Thymus (tissue), 11 donors: ENCODE data around the gene DNAJB1. TPM values are rescaled to one million over a fixed set of nuclear protein-coding genes. Genes with fewer than 3 reads are reported as not detected.

Experiments used
- DNase-seq, 9 donors: peaks; one replicate each; pipeline ENCODE4 v3.0.0-alpha.2; 2013; ENCODE audit warnings: low spot score in 9 of 9, low read depth in 6 of 9, missing footprints in 1 of 9
- H3K27ac ChIP-seq, 2 donors: one replicate each; pipeline ENCODE4 v1.5.1; 2013; ENCODE audit warnings: control low read depth in 1 of 2, low read depth in 1 of 2, low read length in 1 of 2, mild to moderate bottlenecking in 1 of 2, moderate library complexity in 1 of 2
- H3K27me3 ChIP-seq, 2 donors: one replicate each; pipeline ENCODE4 v1.5.1; 2013; ENCODE audit warnings: low read length in 1 of 2; ENCODE audit not compliant: control insufficient read depth in 2 of 2, insufficient read depth in 1 of 2
- H3K36me3 ChIP-seq, 2 donors: one replicate each; pipeline ENCODE4 v1.5.1; 2013; ENCODE audit warnings: low read length in 1 of 2, mild to moderate bottlenecking in 1 of 2, moderate library complexity in 1 of 2; ENCODE audit not compliant: control insufficient read depth in 2 of 2, insufficient read depth in 2 of 2
- H3K4me1 ChIP-seq, 2 donors: one replicate each; pipeline ENCODE4 v1.5.1; 2013; ENCODE audit warnings: low read length in 2 of 2; ENCODE audit not compliant: control insufficient read depth in 2 of 2, insufficient read depth in 2 of 2
- H3K4me3 ChIP-seq, 2 donors: one replicate each; pipeline ENCODE4 v1.5.1; 2013; ENCODE audit warnings: low read length in 2 of 2, control low read depth in 1 of 2, mild to moderate bottlenecking in 1 of 2
- H3K9me3 ChIP-seq, 2 donors: one replicate each; pipeline ENCODE4 v1.5.1; 2013; ENCODE audit warnings: low read length in 1 of 2, mild to moderate bottlenecking in 1 of 2; ENCODE audit not compliant: control insufficient read depth in 2 of 2, insufficient read depth in 1 of 2
- WGBS: extraction: QIAGEN DNeasy Blood & Tissue Kit; methylation state at CpG from one replicate; pipeline ENCODE4 v1.1.7; 2013; 5-methylcytosine and 5-hydroxymethylcytosine counted together
- polyA plus RNA-seq: library from polyadenylated mRNA; stranded (reverse); fragments of 200-250 nt; gene quantifications from one replicate; pipeline ENCODE4 v1.2.3, GENCODE V29; 2013
- total RNA-seq: library from RNA; stranded (reverse); fragments of 120-200 nt; gene quantifications from one replicate; pipeline ENCODE4 v1.2.4, GENCODE V29; 2013
- donor health status: healthy.

DNAJB1 gene
- total and polyA plus RNA-seq, 2 donors: 65.0 to 70.7 TPM

DNA sequence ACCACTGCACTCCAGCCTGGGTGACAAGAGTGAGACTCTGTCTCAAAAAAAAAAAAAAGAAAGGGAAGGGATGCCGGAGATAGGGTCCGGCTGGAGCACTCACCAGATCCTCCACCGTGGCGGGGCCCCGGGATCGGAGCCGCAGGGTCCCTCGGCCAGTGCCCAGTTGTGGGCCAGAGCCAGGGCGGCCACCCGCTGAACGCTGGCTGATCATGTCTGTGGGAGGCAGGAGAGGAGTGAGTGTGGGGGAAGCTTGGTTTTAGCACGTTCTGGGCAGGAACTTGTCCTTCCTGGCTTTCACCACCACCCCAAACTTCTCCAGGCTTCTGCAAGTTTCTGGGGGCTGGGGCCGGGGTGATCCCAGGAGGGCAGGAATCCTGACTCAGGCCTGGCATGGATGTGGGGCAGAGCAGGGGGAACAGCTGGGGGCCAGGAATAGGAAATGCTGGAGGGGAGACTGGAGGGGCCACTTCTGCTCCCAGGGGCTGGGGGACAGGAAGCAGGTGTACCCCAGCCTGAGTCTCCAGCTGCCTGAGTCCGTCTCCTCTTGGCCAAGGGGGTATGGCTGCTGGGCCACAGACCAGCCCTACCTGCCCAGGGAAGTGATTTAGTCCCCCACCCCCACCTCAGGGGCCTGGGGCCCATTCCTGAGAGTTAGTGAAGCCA, 38.8 kb downstream of the DNAJB1 start:
- Histone ChIP-seq H3K9me3 (no peaks in the 10 kb centered on the region), H3K4me1 (peaks cover 0 to 19% of the 10 kb centered on the region in 2 donors), H3K27ac (no peak overlapping the region), H3K36me3 (peaks cover 26 to 31% of the 10 kb centered on the region in 2 donors), H3K27me3 (peaks cover 18 to 23% of the 10 kb centered on the region in 2 donors), H3K4me3 (no peak overlapping the region)
- no peak for DNase-seq
- 91% methylated on average over 14 of the region's 14 CpGs for WGBS

DNA sequence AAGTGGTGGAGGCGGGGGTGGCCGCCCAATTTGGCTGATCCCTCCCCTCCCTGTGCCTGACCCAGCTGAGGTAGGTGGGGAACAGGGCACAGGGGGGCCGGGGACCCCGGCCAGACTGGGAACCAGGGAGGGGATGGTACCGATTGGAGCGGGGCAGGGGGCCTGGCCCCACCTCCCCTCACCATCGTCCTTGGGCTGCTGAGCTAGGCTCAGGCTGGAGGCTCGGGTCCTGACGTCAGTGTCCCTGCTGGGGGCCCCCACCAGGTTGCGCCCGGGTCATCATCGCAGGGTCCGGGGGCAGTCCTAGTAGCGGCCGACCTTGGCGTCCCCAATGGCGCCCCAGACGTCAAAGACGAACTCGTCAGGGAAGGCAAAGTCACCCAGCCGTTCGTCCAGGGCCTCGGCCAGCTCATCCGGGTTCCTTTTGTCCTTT, 40.1 kb downstream of the DNAJB1 start:
- H3K27ac ChIP-seq: no peak overlapping the region
- WGBS: 96% methylated on average over 24 of the region's 24 CpGs
- peaks cover 31 to 36% of the 10 kb centered on the region in 2 donors for H3K27me3 ChIP-seq
- peaks cover 26 to 31% of the 10 kb centered on the region in 2 donors for H3K36me3 ChIP-seq
- H3K4me1 ChIP-seq: peaks cover 0 to 21% of the 10 kb centered on the region in 2 donors
- no peak for DNase-seq
- H3K9me3 ChIP-seq: no peaks in the 10 kb centered on the region
- no peak overlapping the region for H3K4me3 ChIP-seq

DNA sequence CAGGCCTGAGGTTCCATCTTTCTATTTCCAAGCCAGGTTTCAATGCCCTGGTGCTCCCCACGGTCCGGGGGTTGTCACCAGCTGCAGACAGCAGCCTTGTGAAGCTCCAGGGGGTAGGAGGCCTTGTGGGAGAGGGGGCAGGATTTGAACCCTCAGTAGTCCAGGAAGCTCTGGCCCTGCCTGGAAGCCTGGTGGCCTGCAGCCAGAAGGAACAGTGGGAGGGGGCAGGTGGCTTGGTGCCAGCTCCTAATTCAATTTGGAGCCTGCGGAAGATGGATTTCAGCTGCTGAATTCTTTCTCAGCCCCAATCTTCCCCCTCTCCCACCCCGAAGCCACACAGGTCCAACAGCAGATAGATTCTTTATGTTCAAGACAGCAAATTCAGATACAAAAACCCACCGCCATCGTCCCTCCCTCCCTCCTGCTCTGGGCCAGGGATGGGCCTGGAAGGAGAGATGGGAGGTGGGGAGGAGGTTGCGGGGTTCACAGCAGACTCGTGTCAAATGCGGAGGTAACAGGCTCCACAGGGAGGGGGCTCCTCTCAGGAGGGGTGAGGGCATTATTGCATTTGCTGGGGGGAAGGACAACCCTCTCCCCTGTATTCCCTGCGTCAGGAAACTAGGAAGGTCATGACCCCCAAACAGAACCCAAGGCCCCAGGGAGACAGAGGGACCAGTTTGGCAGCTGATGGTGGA, 40.6 kb downstream of the DNAJB1 start:
- 94% methylated on average over 10 of the region's 10 CpGs for WGBS
- Histone ChIP-seq H3K4me3 (no peak overlapping the region), H3K4me1 (peaks cover 1 to 27% of the 10 kb centered on the region in 2 donors), H3K36me3 (peaks cover 23 to 26% of the 10 kb centered on the region in 2 donors), H3K27ac (no peak overlapping the region), H3K9me3 (peaks cover 0 to 3% of the 10 kb centered on the region in 2 donors), H3K27me3 (peaks cover 37 to 42% of the 10 kb centered on the region in 2 donors)
- DNase-seq: no peak

DNA sequence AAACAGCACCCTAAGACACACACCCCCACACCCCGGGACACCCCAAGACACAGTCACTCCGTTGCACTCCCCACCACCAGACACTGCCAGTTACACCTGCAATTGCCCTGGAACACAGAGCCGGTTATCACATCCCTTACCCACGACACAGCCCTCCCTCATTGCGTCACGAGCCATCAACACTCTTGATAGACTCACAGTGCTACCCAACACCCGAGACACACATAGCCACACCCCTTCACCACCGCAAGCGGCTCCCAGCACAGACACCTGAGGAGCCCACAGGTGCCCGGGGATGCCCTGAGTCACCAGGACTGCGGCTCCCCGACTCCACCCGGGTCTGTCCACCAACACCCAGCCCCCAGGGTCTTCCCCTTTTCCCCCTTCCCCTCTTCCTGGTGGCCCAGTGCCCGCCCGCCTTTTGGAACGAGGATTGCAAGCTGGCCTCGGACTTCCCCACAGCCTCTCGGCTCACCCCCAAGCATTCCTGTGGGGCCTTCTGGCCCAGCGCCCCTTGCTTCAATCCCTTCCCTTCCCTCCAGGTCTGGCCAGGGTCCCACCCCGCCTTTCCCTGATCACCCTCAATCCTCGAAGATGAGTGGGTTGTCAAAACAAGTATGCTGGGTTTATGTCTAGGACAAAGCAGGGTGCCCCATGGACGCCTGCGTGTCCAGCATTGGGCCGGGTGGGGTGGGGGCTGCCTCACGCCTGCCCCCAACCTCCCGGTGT, 41.4 kb downstream of the DNAJB1 start:
- Histone ChIP-seq H3K4me1 (peaks cover 4 to 34% of the 10 kb centered on the region in 2 donors), H3K27me3 (peaks cover 41 to 49% of the 10 kb centered on the region in 2 donors), H3K36me3 (peaks cover 19 to 21% of the 10 kb centered on the region in 2 donors), H3K4me3 (no peak overlapping the region), H3K9me3 (peaks cover 0 to 3% of the 10 kb centered on the region in 2 donors), H3K27ac (no peak overlapping the region)
- no peak for DNase-seq
- WGBS: 89% methylated on average over 26 of the region's 26 CpGs

DNA sequence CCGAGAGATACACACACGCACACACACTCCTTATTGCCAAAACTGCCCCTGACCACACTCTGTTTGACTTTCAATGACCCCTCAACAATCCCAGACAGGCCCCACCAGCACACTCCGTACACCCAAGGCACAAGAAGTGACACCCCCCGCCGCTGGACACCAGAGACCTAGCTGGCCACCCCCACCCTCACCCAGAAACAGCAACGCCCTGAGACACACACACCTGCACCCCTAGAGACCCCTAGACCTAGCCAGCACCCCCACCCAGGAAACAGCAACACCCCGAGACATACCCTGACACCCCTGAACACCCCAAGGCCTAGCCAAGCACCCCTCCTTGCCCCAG, 41.9 kb downstream of the DNAJB1 start:
- H3K27me3 ChIP-seq: peaks cover 41 to 49% of the 10 kb centered on the region in 2 donors
- no peak for DNase-seq
- no peak overlapping the region for H3K27ac ChIP-seq
- H3K4me3 ChIP-seq: no peak overlapping the region
- H3K36me3 ChIP-seq: peaks cover 19 to 24% of the 10 kb centered on the region in 2 donors
- H3K4me1 ChIP-seq: peaks cover 4 to 35% of the 10 kb centered on the region in 2 donors
- H3K9me3 ChIP-seq: peaks cover 0 to 3% of the 10 kb centered on the region in 2 donors
- WGBS: 86% methylated on average over 7 of the region's 7 CpGs

DNA sequence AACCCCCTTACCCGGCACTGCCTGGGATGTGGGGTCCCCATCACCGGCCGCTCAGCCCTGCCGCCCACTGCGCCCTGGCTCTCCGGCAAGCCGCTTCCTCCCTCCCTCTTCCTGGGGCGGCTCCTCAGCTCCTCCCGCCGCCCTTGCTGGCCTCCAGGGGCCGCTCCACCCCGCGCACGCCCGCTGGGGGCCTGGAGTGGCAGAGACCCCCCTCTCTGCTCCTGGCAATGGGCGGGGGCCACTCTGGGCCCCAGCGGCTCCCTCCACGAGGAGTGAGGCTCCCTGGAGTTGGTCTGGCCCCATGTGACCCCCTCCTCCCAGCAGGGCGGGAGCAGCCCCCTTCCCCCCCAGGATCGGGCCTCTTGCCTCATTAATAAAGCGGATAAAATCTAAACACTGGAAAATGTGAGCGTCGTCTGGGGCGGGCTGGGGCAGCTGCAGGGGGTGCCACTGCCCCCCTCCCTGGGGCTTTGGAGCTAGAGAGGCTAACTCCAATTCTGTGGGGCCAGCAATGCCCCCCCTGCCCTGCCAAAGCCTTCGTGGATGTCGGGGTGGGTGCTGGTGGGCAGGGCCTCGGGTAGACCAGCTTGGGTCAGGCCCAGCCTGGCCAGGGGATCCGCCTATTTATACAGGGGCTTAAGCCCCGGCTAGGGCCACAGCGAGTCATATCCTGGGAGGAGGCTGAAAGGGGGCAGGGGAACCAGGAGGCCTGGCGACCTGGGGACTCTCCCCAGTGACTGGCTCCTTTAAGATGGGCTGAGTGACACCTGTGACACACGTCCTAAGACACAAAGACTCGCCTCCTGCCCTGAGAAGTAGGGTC, 42.7 kb downstream of the DNAJB1 start, which contains the start of gene PTGER1:
PTGER1 (minus strand) TSS at position 104 of the 823 bp plus-strand sequence. CDS start 1,034 bp downstream, outside the sequence.
- Histone ChIP-seq H3K36me3 (peaks cover 20 to 30% of the 10 kb centered on the region in 2 donors), H3K4me1 (peaks cover 4 to 35% of the 10 kb centered on the region in 2 donors), H3K27ac (peak within 1 kb of the TSS in 1 of 2 donors; percentile 25), H3K4me3 (no peak within 1 kb of the TSS), H3K27me3 (peaks cover 41 to 49% of the 10 kb centered on the region in 2 donors), H3K9me3 (peaks cover 0 to 3% of the 10 kb centered on the region in 2 donors)
- no peak for DNase-seq
- WGBS: 17% methylated on average over 33 of the region's 33 CpGs

DNA sequence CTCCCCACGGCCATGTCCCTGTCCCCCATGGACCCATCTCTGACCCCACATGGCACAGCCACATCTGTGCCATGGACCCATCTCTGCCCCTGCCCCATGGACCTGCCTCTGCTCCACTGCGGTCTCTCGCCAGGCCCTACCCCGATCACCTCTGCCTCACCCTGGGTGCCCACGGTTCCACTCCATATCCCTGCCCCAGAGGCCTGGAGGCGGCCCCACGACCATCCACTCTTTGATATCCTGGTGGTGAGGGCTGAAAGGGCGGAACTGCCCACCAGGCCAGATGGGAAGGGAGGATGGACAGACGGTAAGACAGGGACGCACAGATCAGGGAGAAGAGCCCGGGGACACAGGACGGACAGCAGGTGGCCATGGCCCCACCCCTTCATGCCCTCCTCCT, 43.4 kb downstream of the DNAJB1 start:
- Histone ChIP-seq H3K4me1 (peaks cover 4 to 33% of the 10 kb centered on the region in 2 donors), H3K36me3 (peaks cover 26 to 37% of the 10 kb centered on the region in 2 donors), H3K9me3 (peaks cover 0 to 3% of the 10 kb centered on the region in 2 donors), H3K27ac (no peak overlapping the region), H3K4me3 (no peak overlapping the region), H3K27me3 (peaks cover 41 to 49% of the 10 kb centered on the region in 2 donors)
- no peak for DNase-seq
- WGBS: 68% methylated on average over 12 of the region's 12 CpGs

DNA sequence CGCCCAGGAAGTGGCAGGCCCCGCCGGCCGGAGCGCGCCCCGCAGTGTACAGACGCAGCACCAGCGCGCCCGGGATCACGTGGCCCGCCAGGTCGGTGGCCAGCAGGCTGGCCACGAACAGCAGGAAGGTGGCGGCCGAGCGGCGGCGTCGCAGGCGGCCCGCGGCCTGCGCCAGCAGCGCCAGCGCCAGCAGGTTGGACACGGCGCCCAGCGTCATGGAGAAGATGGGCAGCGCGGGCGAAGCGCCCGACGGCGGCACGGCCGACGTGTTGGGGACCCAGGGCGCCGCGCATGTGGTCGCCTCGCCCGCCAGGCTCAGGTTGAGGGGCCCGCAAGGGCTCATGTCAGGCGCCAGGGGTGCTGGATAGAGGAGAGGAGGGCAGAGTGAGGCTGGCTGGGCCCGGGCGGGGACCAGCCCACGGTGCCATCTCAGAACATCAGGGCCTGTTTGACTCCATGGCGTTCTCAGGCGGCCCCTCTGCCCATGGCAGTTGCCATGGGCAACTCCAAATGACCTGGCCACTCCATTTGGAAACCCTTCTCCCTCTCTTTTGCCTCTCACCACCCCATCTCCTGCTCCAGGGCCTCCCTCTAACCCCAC, 44.1 kb downstream of the DNAJB1 start:
- Histone ChIP-seq H3K4me3 (no peak overlapping the region), H3K27me3 (peaks cover 41 to 49% of the 10 kb centered on the region in 2 donors), H3K9me3 (peaks cover 0 to 3% of the 10 kb centered on the region in 2 donors), H3K4me1 (peaks cover 4 to 31% of the 10 kb centered on the region in 2 donors), H3K36me3 (peaks cover 29 to 39% of the 10 kb centered on the region in 2 donors), H3K27ac (no peak overlapping the region)
- DNase-seq: no peak
- WGBS: 32% methylated on average over 53 of the region's 53 CpGs
